Astrocyte (in vitro differentiated cells and primary cell): ENCODE results near the gene PGLYRP4.

Experiments
- CTCF ChIP-seq: IDR thresholded peaks from 2 replicates; pipeline ENCODE4 v1.5.1; 2011; ENCODE audit warnings: low read depth, mild to moderate bottlenecking, inconsistent platforms, low read length, moderate library complexity; ENCODE audit not compliant: insufficient read depth
- EZH2 ChIP-seq: IDR thresholded peaks from 2 replicates; pipeline ENCODE4 v1.6.1; 2012; ENCODE audit warnings: mild to moderate bottlenecking, low read length, inconsistent platforms; ENCODE audit not compliant: insufficient read depth

GRCh38 chr1:153389973-153390879 is 41.6 kb upstream of the PGLYRP4 start:
- TF ChIP-seq CTCF (no peak), EZH2 (no peak)
